NCI-H69 (cell line): ENCODE measurements around the gene GNAQ.
A peak's percentile ranks its signal among the peaks of the same experiment; 100 is the strongest.

Experiments
- DNase-seq: peaks from one replicate; lab custom pipeline; 2025; lab: John Stamatoyannopoulos, UW

GNAQ gene

GRCh38 chr9:78003730-78004129, 27.9 kb downstream of the GNAQ start:
- peak; percentile 62 for DNase-seq

- peak; percentile 19 for DNase-seq
Observed at GRCh38 chr9:78001946-78002731, 29.5 kb downstream of the GNAQ start.

GRCh38 chr9:78000221-78000620, 31.4 kb downstream of the GNAQ start:
- peak; percentile 88 for DNase-seq

GRCh38 chr9:77999231-77999631, 32.4 kb downstream of the GNAQ start:
- no peak for DNase-seq

- DNase-seq: peak; percentile 95
Observed at GRCh38 chr9:77997611-77998284, 33.9 kb downstream of the GNAQ start.

GRCh38 chr9:77996696-77997095, 34.9 kb downstream of the GNAQ start:
- DNase-seq: no peak

- DNase-seq: no peak
Observed at GRCh38 chr9:77991191-77991590, 40.4 kb downstream of the GNAQ start.

GRCh38 chr9:77989909-77990308, 41.7 kb downstream of the GNAQ start:
- no peak for DNase-seq

- DNase-seq: no peak
Observed at GRCh38 chr9:77989458-77989857, 42.2 kb downstream of the GNAQ start.

GRCh38 chr9:77988630-77989029, 43.0 kb downstream of the GNAQ start:
- DNase-seq: no peak

GRCh38 chr9:77987880-77988525, 43.6 kb downstream of the GNAQ start:
- DNase-seq: no peak

GRCh38 chr9:77987081-77987656, 44.4 kb downstream of the GNAQ start:
- no peak for DNase-seq

GRCh38 chr9:77985996-77986395, 45.6 kb downstream of the GNAQ start:
- DNase-seq: no peak

GRCh38 chr9:77983320-77983662, 48.3 kb downstream of the GNAQ start:
- peak; percentile 15 for DNase-seq

GRCh38 chr9:77982581-77983319, 48.9 kb downstream of the GNAQ start:
- no peak for DNase-seq

GRCh38 chr9:77981907-77982306, 49.7 kb downstream of the GNAQ start:
- no peak for DNase-seq

GRCh38 chr9:77981332-77981731, 50.3 kb downstream of the GNAQ start:
- peak; percentile 78 for DNase-seq

GRCh38 chr9:77980622-77981021, 51.0 kb downstream of the GNAQ start:
- DNase-seq: peak; percentile 23

- peak; percentile 91 for DNase-seq
Observed at GRCh38 chr9:77978086-77978781, 53.4 kb downstream of the GNAQ start.

- peak; percentile 78 for DNase-seq
Observed at GRCh38 chr9:77977210-77977611, 54.4 kb downstream of the GNAQ start.

GRCh38 chr9:77975806-77976205, 55.8 kb downstream of the GNAQ start:
- no peak for DNase-seq
